Panc1 (cell line): Measurements from ENCODE around the gene PKP1.

Experiments used
- POLR2AphosphoS5 ChIP-seq: IDR thresholded peaks from 2 replicates; pipeline ENCODE4 v1.6.1; 2012; ENCODE audit warnings: mild to moderate bottlenecking, low read depth, low read length, moderate library complexity
- SIN3A ChIP-seq: IDR thresholded peaks from 2 replicates; pipeline ENCODE4 v1.6.1; 2012; ENCODE audit warnings: low read depth, mild to moderate bottlenecking, low read length, moderate library complexity, borderline replicate concordance; ENCODE audit not compliant: insufficient read depth
- TF ChIP-seq, protein P1 (sequence below): fragments of 450-650 bp; IDR thresholded peaks from 2 replicates; pipeline ENCODE4 v1.5.1; 2017; ENCODE audit warnings: mild to moderate bottlenecking
- TF ChIP-seq, protein P2 (sequence below), 2 experiments: IDR thresholded peaks; 2 replicates each; pipeline ENCODE4 v1.6.1; 2011 to 2012; ENCODE audit warnings: low read depth in 2 of 2, control low read depth in 1 of 2, low read length in 1 of 2, mild to moderate bottlenecking in 1 of 2, moderate library complexity in 1 of 2; ENCODE audit not compliant: insufficient read depth in 1 of 2

DNA sequence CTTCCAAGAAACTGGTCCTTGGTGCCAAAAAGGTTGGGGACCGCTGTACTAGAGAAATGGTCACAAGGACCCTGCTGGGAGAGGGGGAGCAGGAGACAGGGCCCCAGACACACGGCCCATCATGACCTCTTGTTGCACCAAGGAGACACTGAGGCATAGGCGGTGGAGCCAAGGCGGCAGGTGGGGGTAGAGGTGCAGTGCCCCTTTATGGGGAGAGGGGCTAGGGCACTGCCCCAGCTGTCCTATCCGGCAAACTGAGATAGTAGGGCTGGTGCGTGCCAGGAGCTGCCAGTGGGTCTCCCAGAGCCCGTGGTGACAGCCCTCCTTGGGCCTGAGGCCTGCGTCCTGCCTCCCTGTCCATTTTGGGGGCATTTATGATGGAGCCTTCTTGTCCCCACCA lies 73.9 kb downstream of the PKP1 start:
- TF ChIP-seq, protein P1, sequence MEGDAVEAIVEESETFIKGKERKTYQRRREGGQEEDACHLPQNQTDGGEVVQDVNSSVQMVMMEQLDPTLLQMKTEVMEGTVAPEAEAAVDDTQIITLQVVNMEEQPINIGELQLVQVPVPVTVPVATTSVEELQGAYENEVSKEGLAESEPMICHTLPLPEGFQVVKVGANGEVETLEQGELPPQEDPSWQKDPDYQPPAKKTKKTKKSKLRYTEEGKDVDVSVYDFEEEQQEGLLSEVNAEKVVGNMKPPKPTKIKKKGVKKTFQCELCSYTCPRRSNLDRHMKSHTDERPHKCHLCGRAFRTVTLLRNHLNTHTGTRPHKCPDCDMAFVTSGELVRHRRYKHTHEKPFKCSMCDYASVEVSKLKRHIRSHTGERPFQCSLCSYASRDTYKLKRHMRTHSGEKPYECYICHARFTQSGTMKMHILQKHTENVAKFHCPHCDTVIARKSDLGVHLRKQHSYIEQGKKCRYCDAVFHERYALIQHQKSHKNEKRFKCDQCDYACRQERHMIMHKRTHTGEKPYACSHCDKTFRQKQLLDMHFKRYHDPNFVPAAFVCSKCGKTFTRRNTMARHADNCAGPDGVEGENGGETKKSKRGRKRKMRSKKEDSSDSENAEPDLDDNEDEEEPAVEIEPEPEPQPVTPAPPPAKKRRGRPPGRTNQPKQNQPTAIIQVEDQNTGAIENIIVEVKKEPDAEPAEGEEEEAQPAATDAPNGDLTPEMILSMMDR, result no peak
- TF ChIP-seq POLR2AphosphoS5, result no peak
- no peak for TF ChIP-seq SIN3A
- TF ChIP-seq, protein P2, sequence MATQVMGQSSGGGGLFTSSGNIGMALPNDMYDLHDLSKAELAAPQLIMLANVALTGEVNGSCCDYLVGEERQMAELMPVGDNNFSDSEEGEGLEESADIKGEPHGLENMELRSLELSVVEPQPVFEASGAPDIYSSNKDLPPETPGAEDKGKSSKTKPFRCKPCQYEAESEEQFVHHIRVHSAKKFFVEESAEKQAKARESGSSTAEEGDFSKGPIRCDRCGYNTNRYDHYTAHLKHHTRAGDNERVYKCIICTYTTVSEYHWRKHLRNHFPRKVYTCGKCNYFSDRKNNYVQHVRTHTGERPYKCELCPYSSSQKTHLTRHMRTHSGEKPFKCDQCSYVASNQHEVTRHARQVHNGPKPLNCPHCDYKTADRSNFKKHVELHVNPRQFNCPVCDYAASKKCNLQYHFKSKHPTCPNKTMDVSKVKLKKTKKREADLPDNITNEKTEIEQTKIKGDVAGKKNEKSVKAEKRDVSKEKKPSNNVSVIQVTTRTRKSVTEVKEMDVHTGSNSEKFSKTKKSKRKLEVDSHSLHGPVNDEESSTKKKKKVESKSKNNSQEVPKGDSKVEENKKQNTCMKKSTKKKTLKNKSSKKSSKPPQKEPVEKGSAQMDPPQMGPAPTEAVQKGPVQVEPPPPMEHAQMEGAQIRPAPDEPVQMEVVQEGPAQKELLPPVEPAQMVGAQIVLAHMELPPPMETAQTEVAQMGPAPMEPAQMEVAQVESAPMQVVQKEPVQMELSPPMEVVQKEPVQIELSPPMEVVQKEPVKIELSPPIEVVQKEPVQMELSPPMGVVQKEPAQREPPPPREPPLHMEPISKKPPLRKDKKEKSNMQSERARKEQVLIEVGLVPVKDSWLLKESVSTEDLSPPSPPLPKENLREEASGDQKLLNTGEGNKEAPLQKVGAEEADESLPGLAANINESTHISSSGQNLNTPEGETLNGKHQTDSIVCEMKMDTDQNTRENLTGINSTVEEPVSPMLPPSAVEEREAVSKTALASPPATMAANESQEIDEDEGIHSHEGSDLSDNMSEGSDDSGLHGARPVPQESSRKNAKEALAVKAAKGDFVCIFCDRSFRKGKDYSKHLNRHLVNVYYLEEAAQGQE (IDR thresholded peaks at IDR 0.05; ENCODE audit: insufficient read depth in 1 of 2, low read depth in 2 of 2, low read length in 1 of 2), result no peak
